CD14-positive monocyte (primary cell): Measurements from ENCODE around the gene CLCF1. TPM values are rescaled to one million over a fixed set of nuclear protein-coding genes. Genes with fewer than 3 reads are reported as not detected.

Experiments used
- DNase-seq, 3 donors: peaks; one replicate each; pipeline ENCODE4 v3.0.0-alpha.2; 2011 to 2022
- H2AFZ ChIP-seq: 2 replicates; pipeline ENCODE4 v1.6.0; 2012; ENCODE audit warnings: mild to moderate bottlenecking, low read depth, low read length, inconsistent platforms; ENCODE audit not compliant: insufficient read depth, poor library complexity, severe bottlenecking
- H3K27ac ChIP-seq, 2 donors: 1 replicate in 1 of 2; 2 replicates in 1 of 2; pipeline ENCODE4 v1.5.1; 2012 to 2013; ENCODE audit warnings: low read length in 2 of 2, control low read depth in 1 of 2, inconsistent platforms in 1 of 2, low read depth in 1 of 2, mild to moderate bottlenecking in 1 of 2
- H3K27me3 ChIP-seq, 2 donors: one replicate each; pipeline versions ENCODE4 v1.6.0 to v1.6.1; 2011 to 2013; ENCODE audit warnings: low read length in 2 of 2; ENCODE audit not compliant: control insufficient read depth in 2 of 2, insufficient read depth in 2 of 2
- H3K36me3 ChIP-seq, 2 donors: replicated peaks in 1 of 2; 1 replicate in 1 of 2; 2 replicates in 1 of 2; pipeline versions ENCODE4 v1.5.1 to v1.6.1; 2012 to 2013; ENCODE audit warnings: low read length in 2 of 2, control low read depth in 1 of 2, inconsistent platforms in 1 of 2, mild to moderate bottlenecking in 1 of 2; ENCODE audit not compliant: insufficient read depth in 2 of 2, control insufficient read depth in 1 of 2
- H3K4me1 ChIP-seq, 2 donors: 1 replicate in 1 of 2; 2 replicates in 1 of 2; pipeline versions ENCODE4 v1.5.1 to v1.6.1; 2012 to 2013; ENCODE audit warnings: low read length in 2 of 2, control low read depth in 1 of 2, inconsistent platforms in 1 of 2, mild to moderate bottlenecking in 1 of 2, moderate library complexity in 1 of 2; ENCODE audit not compliant: insufficient read depth in 2 of 2, control insufficient read depth in 1 of 2
- H3K4me2 ChIP-seq: replicated peaks from 2 replicates; pipeline ENCODE3; 2012; ENCODE audit warnings: low read length, moderate library complexity, mild to moderate bottlenecking; ENCODE audit not compliant: poor library complexity, severe bottlenecking; ENCODE audit errors: extremely low read depth
- H3K4me3 ChIP-seq, 3 experiments: fragments of 200-600 bp in 1 of 3; sonication (generic) in 1 of 3; replicated peaks in 1 of 3; 1 replicate in 2 of 3; 2 replicates in 1 of 3; pipeline ENCODE4 v1.5.1; 2011 to 2013; ENCODE audit warnings: low read length in 3 of 3, mild to moderate bottlenecking in 3 of 3, control low read depth in 2 of 3, low read depth in 2 of 3, inconsistent platforms in 1 of 3, moderate library complexity in 1 of 3
- H3K79me2 ChIP-seq: 2 replicates; pipeline ENCODE4 v1.6.0; 2012; ENCODE audit warnings: mild to moderate bottlenecking, control low read depth, inconsistent platforms, low read length, moderate library complexity; ENCODE audit not compliant: insufficient read depth
- H3K9ac ChIP-seq: 2 replicates; pipeline ENCODE4 v1.6.0; 2017; ENCODE audit warnings: low read length, mild to moderate bottlenecking; ENCODE audit not compliant: insufficient read depth, poor library complexity, severe bottlenecking
- H3K9me3 ChIP-seq, 2 donors: replicated peaks in 1 of 2; 1 replicate in 1 of 2; 2 replicates in 1 of 2; pipeline versions ENCODE4 v1.5.1 to v1.6.1; 2012 to 2013; ENCODE audit warnings: low read length in 2 of 2, control low read depth in 1 of 2; ENCODE audit not compliant: control insufficient read depth in 1 of 2, insufficient read depth in 1 of 2
- H4K20me1 ChIP-seq: 2 replicates; pipeline ENCODE4 v1.6.0; 2012; ENCODE audit warnings: mild to moderate bottlenecking, low read length, control low read depth, moderate library complexity; ENCODE audit not compliant: insufficient read depth
- H3K27ac Mint-ChIP-seq, 7 donors: one replicate each; pipeline ENCODE4 v1.8.0; 2020; ENCODE audit warnings: mild to moderate bottlenecking in 7 of 7, mixed read lengths in 7 of 7, moderate library complexity in 6 of 7, inconsistent platforms in 2 of 7
- H3K27me3 Mint-ChIP-seq, 3 donors: one replicate each; pipeline ENCODE4 v1.8.0; 2021 to 2022; ENCODE audit warnings: low read depth in 3 of 3, mild to moderate bottlenecking in 3 of 3, mixed read lengths in 3 of 3, moderate library complexity in 3 of 3, inconsistent platforms in 1 of 3
- H3K36me3 Mint-ChIP-seq, 2 donors: one replicate each; pipeline ENCODE4 v1.8.0; 2020; ENCODE audit warnings: mixed read lengths in 2 of 2, inconsistent platforms in 1 of 2, mild to moderate bottlenecking in 1 of 2
- H3K4me1 Mint-ChIP-seq: one replicate; pipeline ENCODE4 v1.8.0; 2020; ENCODE audit warnings: mild to moderate bottlenecking, mixed read lengths
- H3K4me3 Mint-ChIP-seq, 2 donors: one replicate each; pipeline ENCODE4 v1.8.0; 2020; ENCODE audit warnings: mild to moderate bottlenecking in 2 of 2, mixed read lengths in 2 of 2, moderate library complexity in 1 of 2
- H3K9me3 Mint-ChIP-seq, 7 donors: one replicate each; pipeline ENCODE4 v1.8.0; 2020 to 2022; ENCODE audit warnings: mixed read lengths in 7 of 7, mild to moderate bottlenecking in 6 of 7, moderate library complexity in 6 of 7, inconsistent platforms in 2 of 7
- CTCF ChIP-seq: fragments of 200-600 bp; IDR thresholded peaks from one replicate; pipeline ENCODE4 v1.8.0; 2022; ENCODE audit warnings: antibody characterized with exemption, mild to moderate bottlenecking
- WGBS: methylation state at CpG from one replicate; pipeline ENCODE4 v1.1.5; 2013; ENCODE audit warnings: missing lambda C conversion rate; ENCODE audit not compliant: insufficient coverage; 5-methylcytosine and 5-hydroxymethylcytosine counted together
- intact Hi-C, 2 donors: fragments of 100-400 bp; cut with micrococcal nuclease; formaldehyde crosslinking; loops; one replicate each; pipeline versions ENCODE4 v1.15.0 to v1.15.1; 2023
- polyA plus RNA-seq, 3 donors: library from polyadenylated mRNA; depleted of rRNA in 1 of 3; unstranded in 2 of 3; stranded (reverse) in 1 of 3; fragments of 300-500 nt in 2 of 3; fragments of >200 nt in 1 of 3; fragmentation: Illumina TruSeq in 2 of 3; gene quantifications; 1 replicate in 2 of 3; 2 replicates in 1 of 3; pipeline ENCODE4 v1.2.3, GENCODE V29; 2012 to 2021

CLCF1 gene
- polyA plus RNA-seq, 3 donors, result 0.44 to 14.8 (median 0.94) TPM

DNA sequence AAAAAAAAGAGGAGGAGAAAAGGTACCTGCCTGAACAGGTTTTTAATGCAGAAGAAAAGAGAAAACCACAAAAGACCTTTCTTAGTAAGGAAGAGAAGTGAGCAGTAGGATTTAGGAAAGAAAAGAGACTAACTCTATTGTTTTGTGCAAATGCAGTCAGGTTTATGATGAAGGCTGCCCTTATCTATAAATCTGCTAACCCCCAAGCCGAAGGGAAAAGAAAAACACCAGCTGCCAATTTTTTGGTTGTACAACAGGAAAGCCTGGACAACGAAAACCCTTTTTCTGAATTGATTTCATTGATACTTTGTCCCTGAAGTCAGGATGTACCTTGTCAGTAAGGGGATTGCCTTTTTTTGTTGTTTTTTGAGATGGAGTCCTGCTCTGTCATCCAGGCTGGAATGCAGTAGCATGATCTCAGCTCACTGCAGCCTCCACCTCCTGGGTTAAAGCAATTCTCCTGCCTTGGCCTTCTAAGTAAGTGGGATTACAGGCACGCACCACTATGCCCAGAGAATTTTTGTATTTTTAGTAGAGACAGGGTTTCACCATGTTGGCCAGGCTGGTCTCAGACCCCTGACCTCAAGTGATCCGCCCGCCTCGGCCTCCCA is 41.2 kb downstream of the CLCF1 start:
- Histone ChIP-seq H4K20me1 (no peaks in the 10 kb centered on the region), H3K36me3 (no peaks in the 10 kb centered on the region), H3K4me1 (no peaks in the 10 kb centered on the region), H3K9ac (no peak overlapping the region), H3K79me2 (no peaks in the 10 kb centered on the region), H3K27me3 (no peaks in the 10 kb centered on the region), H2AFZ (no peak overlapping the region), H3K9me3 (no peaks in the 10 kb centered on the region), H3K27ac (no peak overlapping the region), H3K4me3 (no peak overlapping the region), H3K4me2 (no peak overlapping the region)
- DNase-seq, result no peak
- no peak overlapping the region for H3K4me3 Mint-ChIP-seq
- H3K4me1 Mint-ChIP-seq, result no peaks in the 10 kb centered on the region
- TF ChIP-seq CTCF, result no peak
- intact Hi-C loops, result no loop called here
- WGBS, result 94% methylated on average over 5 of the region's 6 CpGs
- no peak overlapping the region for H3K27ac Mint-ChIP-seq
- no peaks in the 10 kb centered on the region for H3K9me3 Mint-ChIP-seq
- peaks cover 0 to 1% (median 0%) of the 10 kb centered on the region in 3 donors for H3K27me3 Mint-ChIP-seq
- no peaks in the 10 kb centered on the region for H3K36me3 Mint-ChIP-seq

- 99% methylated on average over 6 of the region's 7 CpGs for WGBS
- no peak overlapping the region for H3K4me3 Mint-ChIP-seq
Measured at GRCh38 chr11:67323526-67323925, 49.9 kb downstream of the CLCF1 start.

More at GRCh38 chr11:67323526-67323925, 49.9 kb downstream of the CLCF1 start:
- Histone ChIP-seq H3K36me3 (no peaks in the 10 kb centered on the region), H3K4me3 (no peak overlapping the region), H4K20me1 (no peaks in the 10 kb centered on the region), H3K79me2 (no peaks in the 10 kb centered on the region), H3K9me3 (no peaks in the 10 kb centered on the region), H3K4me2 (no peak overlapping the region), H2AFZ (no peak overlapping the region), H3K4me1 (peaks cover 0 to under 1% of the 10 kb centered on the region in 2 donors), H3K9ac (no peak overlapping the region), H3K27ac (no peak overlapping the region), H3K27me3 (no peaks in the 10 kb centered on the region)
- peaks cover 2 to 7% (median 6%) of the 10 kb centered on the region in 3 donors for H3K27me3 Mint-ChIP-seq
- H3K4me1 Mint-ChIP-seq, result peaks cover 2% of the 10 kb centered on the region
- intact Hi-C loops, result no loop called here
- no peak overlapping the region for H3K27ac Mint-ChIP-seq
- no peaks in the 10 kb centered on the region for H3K36me3 Mint-ChIP-seq
- H3K9me3 Mint-ChIP-seq, result no peaks in the 10 kb centered on the region
- TF ChIP-seq CTCF, result no peak
- DNase-seq, result no peak
